Measurements from ENCODE around the gene CDH6. TPM values are rescaled to one million over a fixed set of nuclear protein-coding genes. Genes with fewer than 3 reads are reported as not detected.

The CDH6 gene
- total and polyA plus RNA-seq, 2 donors (not counting 1 experiment from before 2014, with no cell fraction given), result not detected

- Histone ChIP-seq H3K4me1 (ENCODE audit: control insufficient read depth in 2 of 2, insufficient read depth in 2 of 2, low read length in 2 of 2) (no peaks in the 10 kb centered on the region), H3K9me3 (ENCODE audit: control extremely low read depth in 1 of 3, control insufficient read depth in 2 of 3, insufficient read depth in 1 of 3, low read length in 2 of 3) (no peaks in the 10 kb centered on the region), H3K4me3 (ENCODE audit: control extremely low read depth in 1 of 5, extremely low read depth in 1 of 5, insufficient read depth in 1 of 5, low read depth in 2 of 5, low read length in 4 of 5) (no peak overlapping the region), H3K4me2 (replicated peaks; ENCODE audit: low read depth, low read length, poor library complexity, severe bottlenecking) (no peak overlapping the region), H3K36me3 (replicated peaks in 1 of 2; ENCODE audit: control extremely low read depth in 1 of 2, control insufficient read depth in 1 of 2, extremely low read depth in 1 of 2, insufficient read depth in 2 of 2, low read length in 1 of 2) (no peaks in the 10 kb centered on the region), H3K9ac (ENCODE audit: low read length) (no peak overlapping the region), H4K20me1 (ENCODE audit: control insufficient read depth, insufficient read depth, low read length, poor library complexity, severe bottlenecking) (no peaks in the 10 kb centered on the region), H3K79me2 (ENCODE audit: control insufficient read depth, insufficient read depth, low read length) (no peaks in the 10 kb centered on the region), H2AFZ (ENCODE audit: insufficient read depth, low read depth, low read length, poor library complexity, severe bottlenecking) (no peak overlapping the region), H3K27ac (ENCODE audit: low read length in 2 of 2) (no peak overlapping the region), H3K27me3 (replicated peaks in 1 of 4; ENCODE audit: control extremely low read depth in 1 of 4, control insufficient read depth in 3 of 4, insufficient read depth in 4 of 4, low read length in 3 of 4) (peaks cover 0 to 3% (median 0%) of the 10 kb centered on the region in 4 experiments)
- ChIA-PET POLR2A (no interaction called here), CTCF (no interaction called here)
- Mint-ChIP-seq H3K4me1 (no peaks in the 10 kb centered on the region), H3K9me3 (ENCODE audit: insufficient read depth) (peaks cover 1% of the 10 kb centered on the region), H3K4me3 (no peak overlapping the region), H3K27me3 (no peaks in the 10 kb centered on the region), H3K27ac (no peak overlapping the region)
- DNase-seq (no peak), ATAC-seq (ENCODE audit: low read depth) (no peak)
- intact Hi-C loops (cut with micrococcal nuclease), result no loop called here
- no peak for TF ChIP-seq EZH2 (IDR thresholded peaks at IDR 0.05; ENCODE audit: borderline replicate concordance, insufficient read depth, low read depth, low read length, poor library complexity, severe bottlenecking)
- TF ChIP-seq CTCF (IDR thresholded peaks at IDR 0.05), result no peak
Measured at GRCh38 chr5:31335456-31335855, 142.0 kb downstream of the CDH6 start.

- no peak overlapping the region for H3K4me2 ChIP-seq (replicated peaks; ENCODE audit: low read depth, low read length, poor library complexity, severe bottlenecking)
- H3K27ac Mint-ChIP-seq, result no peak overlapping the region
- no peak overlapping the region for H3K27ac ChIP-seq (ENCODE audit: low read length in 2 of 2)
- TF ChIP-seq CTCF (IDR thresholded peaks at IDR 0.05), result no peak
- no peak for TF ChIP-seq EZH2 (IDR thresholded peaks at IDR 0.05; ENCODE audit: borderline replicate concordance, insufficient read depth, low read depth, low read length, poor library complexity, severe bottlenecking)
- peaks cover 1% of the 10 kb centered on the region for H3K9me3 Mint-ChIP-seq (ENCODE audit: insufficient read depth)
- no peak overlapping the region for H2AFZ ChIP-seq (ENCODE audit: insufficient read depth, low read depth, low read length, poor library complexity, severe bottlenecking)
- no peaks in the 10 kb centered on the region for H3K27me3 Mint-ChIP-seq
- WGBS (ENCODE audit: insufficient coverage), result 58% methylated on average over 2 of the region's 3 CpGs
- no peaks in the 10 kb centered on the region for H3K36me3 ChIP-seq (replicated peaks in 1 of 2; ENCODE audit: control extremely low read depth in 1 of 2, control insufficient read depth in 1 of 2, extremely low read depth in 1 of 2, insufficient read depth in 2 of 2, low read length in 1 of 2)
- no peak for DNase-seq
- H3K9me3 ChIP-seq (ENCODE audit: control extremely low read depth in 1 of 3, control insufficient read depth in 2 of 3, insufficient read depth in 1 of 3, low read length in 2 of 3), result peaks cover 0 to 2% (median 0%) of the 10 kb centered on the region in 3 donors
- no peak overlapping the region for H3K9ac ChIP-seq (ENCODE audit: low read length)
- CTCF ChIA-PET, result no interaction called here
- H3K79me2 ChIP-seq (ENCODE audit: control insufficient read depth, insufficient read depth, low read length), result no peaks in the 10 kb centered on the region
- POLR2A ChIA-PET, result no interaction called here
- no peak overlapping the region for H3K4me3 Mint-ChIP-seq
- ATAC-seq (ENCODE audit: low read depth), result no peak
- no peaks in the 10 kb centered on the region for H3K4me1 ChIP-seq (ENCODE audit: control insufficient read depth in 2 of 2, insufficient read depth in 2 of 2, low read length in 2 of 2)
- no peaks in the 10 kb centered on the region for H3K4me1 Mint-ChIP-seq
- intact Hi-C loops (cut with micrococcal nuclease), result no loop called here
- no peak overlapping the region for H3K4me3 ChIP-seq (ENCODE audit: control extremely low read depth in 1 of 5, extremely low read depth in 1 of 5, insufficient read depth in 1 of 5, low read depth in 2 of 5, low read length in 4 of 5)
- H4K20me1 ChIP-seq (ENCODE audit: control insufficient read depth, insufficient read depth, low read length, poor library complexity, severe bottlenecking), result no peaks in the 10 kb centered on the region
- no peaks in the 10 kb centered on the region for H3K27me3 ChIP-seq (replicated peaks in 1 of 4; ENCODE audit: control extremely low read depth in 1 of 4, control insufficient read depth in 3 of 4, insufficient read depth in 4 of 4, low read length in 3 of 4)
Measured at GRCh38 chr5:31343946-31344345, 150.5 kb downstream of the CDH6 start.

All from B cell (primary cell).